Right lobe of liver (tissue), 4 donors: Measurements from ENCODE around the gene SCRN2.

ENCODE experiments used
- CTCF ChIP-seq, 4 donors: fragments of 200-600 bp in 3 of 4; fragments of 450-650 bp in 1 of 4; IDR thresholded peaks; one replicate each; pipeline versions ENCODE4 v1.5.1 to v1.8.0; 2016 to 2022; ENCODE audit warnings: antibody characterized with exemption in 4 of 4, mild to moderate bottlenecking in 2 of 4
- POLR2A ChIP-seq: fragments of 450-650 bp; IDR thresholded peaks from one replicate; pipeline ENCODE4 v1.6.1; 2017; ENCODE audit warnings: antibody characterized with exemption, mild to moderate bottlenecking
- donor health status: DM: no; HTN: no; CAD: no.
- donor health status: DM: no; HTN: no; CAD: no.
- donor health status: DM: no; HTN: yes; CAD: no.

DNA sequence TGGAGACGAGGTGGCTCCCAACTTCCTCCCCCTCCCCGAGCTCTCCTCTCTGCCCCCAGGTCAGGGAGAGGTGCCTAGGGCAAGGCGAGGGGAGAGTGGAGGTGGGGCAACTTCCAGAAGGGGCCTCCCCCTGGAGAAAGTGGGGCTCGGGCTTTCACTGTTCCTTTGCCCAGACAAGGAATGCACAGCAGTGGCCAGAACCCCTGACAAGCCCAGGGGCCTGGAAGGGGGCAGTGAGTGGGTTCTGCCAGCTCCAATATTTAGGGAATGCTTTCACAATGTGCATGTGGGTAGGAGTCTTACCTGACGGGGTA lies 43.3 kb upstream of the SCRN2 start:
- no peak for TF ChIP-seq CTCF (IDR thresholded peaks at IDR 0.05)
- no peak for TF ChIP-seq POLR2A
